GM12865 (cell line): ENCODE data around the gene PMEPA1.

Experiments used
- DNase-seq: peaks from one replicate; pipeline ENCODE4 v3.0.0; 2010; ENCODE audit warnings: low read depth
- H3K4me3 ChIP-seq: 2 replicates; pipeline ENCODE4 v1.5.1; 2011; ENCODE audit warnings: mild to moderate bottlenecking, low read depth, low read length, control low read depth
- TF ChIP-seq, protein P1 (sequence below): IDR thresholded peaks from 2 replicates; pipeline ENCODE4 v1.5.1; 2011; ENCODE audit warnings: low read length, control low read depth, low read depth, inconsistent platforms; ENCODE audit not compliant: insufficient read depth; ENCODE audit errors: missing control alignments

Gene PMEPA1

GRCh38 chr20:57660181-57660921, 49.5 kb downstream of the PMEPA1 start:
- H3K4me3 ChIP-seq = no peak overlapping the region
- TF ChIP-seq, protein P1, sequence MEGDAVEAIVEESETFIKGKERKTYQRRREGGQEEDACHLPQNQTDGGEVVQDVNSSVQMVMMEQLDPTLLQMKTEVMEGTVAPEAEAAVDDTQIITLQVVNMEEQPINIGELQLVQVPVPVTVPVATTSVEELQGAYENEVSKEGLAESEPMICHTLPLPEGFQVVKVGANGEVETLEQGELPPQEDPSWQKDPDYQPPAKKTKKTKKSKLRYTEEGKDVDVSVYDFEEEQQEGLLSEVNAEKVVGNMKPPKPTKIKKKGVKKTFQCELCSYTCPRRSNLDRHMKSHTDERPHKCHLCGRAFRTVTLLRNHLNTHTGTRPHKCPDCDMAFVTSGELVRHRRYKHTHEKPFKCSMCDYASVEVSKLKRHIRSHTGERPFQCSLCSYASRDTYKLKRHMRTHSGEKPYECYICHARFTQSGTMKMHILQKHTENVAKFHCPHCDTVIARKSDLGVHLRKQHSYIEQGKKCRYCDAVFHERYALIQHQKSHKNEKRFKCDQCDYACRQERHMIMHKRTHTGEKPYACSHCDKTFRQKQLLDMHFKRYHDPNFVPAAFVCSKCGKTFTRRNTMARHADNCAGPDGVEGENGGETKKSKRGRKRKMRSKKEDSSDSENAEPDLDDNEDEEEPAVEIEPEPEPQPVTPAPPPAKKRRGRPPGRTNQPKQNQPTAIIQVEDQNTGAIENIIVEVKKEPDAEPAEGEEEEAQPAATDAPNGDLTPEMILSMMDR = no peak
- DNase-seq = no peak

DNA sequence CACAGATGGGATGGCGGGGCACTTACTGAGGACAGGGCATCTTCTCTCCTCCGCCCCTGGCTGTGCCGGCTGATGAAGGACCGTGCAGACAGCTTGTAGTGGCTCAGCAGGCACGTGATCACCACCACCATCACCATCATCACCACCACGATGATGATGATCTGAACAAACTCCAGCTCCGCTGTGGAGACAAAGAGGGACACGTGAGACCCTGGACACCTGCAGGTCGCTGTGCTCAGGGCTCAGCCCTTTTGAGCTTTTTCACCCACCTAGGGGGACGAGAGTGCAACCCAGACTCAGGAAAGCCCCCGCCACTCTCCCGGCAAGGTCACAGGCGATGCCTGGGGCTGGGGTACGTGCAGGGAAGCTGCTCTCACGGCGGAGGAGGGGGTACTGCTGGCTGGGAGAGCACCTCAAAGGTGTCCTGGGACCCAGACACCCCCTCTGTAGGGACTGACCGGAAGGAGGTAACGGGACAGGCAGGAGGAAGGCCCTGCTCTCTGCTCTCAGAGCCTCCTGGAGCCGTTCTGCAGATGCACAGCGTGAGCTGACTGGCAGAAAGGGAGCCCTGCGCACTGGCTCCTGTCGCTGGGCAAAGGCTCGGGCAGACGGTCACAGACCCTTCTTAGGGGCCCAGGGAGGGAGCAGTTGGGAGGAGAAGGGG, 50.2 kb downstream of the PMEPA1 start:
- H3K4me3 ChIP-seq = no peak overlapping the region
- TF ChIP-seq, protein P1 = no peak
- no peak for DNase-seq

- TF ChIP-seq, protein P1 = no peak
- H3K4me3 ChIP-seq = no peak overlapping the region
- DNase-seq = no peak
These were observed 50.8 kb downstream of the PMEPA1 start for GRCh38 chr20:57658833-57659516.

DNA sequence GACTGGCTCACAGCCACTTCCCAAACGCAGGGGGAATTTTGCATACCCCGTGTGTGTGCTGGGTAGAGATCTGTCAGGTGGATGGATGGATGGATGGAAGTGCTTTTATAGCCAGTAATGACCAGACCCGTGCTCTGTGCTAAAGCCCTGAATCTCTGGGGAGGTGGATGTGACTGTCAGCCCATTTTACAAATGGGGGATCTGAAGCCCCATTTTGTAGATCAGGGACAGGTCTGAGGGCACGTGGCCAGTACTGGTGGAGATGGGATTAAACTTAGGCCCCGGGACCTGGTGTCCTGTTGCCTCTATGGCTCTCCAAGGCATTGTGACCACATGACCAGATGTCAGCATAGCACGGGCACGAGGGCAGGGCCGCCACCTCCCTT, 51.4 kb downstream of the PMEPA1 start:
- TF ChIP-seq, protein P1 = no peak
- no peak for DNase-seq
- no peak overlapping the region for H3K4me3 ChIP-seq

DNA sequence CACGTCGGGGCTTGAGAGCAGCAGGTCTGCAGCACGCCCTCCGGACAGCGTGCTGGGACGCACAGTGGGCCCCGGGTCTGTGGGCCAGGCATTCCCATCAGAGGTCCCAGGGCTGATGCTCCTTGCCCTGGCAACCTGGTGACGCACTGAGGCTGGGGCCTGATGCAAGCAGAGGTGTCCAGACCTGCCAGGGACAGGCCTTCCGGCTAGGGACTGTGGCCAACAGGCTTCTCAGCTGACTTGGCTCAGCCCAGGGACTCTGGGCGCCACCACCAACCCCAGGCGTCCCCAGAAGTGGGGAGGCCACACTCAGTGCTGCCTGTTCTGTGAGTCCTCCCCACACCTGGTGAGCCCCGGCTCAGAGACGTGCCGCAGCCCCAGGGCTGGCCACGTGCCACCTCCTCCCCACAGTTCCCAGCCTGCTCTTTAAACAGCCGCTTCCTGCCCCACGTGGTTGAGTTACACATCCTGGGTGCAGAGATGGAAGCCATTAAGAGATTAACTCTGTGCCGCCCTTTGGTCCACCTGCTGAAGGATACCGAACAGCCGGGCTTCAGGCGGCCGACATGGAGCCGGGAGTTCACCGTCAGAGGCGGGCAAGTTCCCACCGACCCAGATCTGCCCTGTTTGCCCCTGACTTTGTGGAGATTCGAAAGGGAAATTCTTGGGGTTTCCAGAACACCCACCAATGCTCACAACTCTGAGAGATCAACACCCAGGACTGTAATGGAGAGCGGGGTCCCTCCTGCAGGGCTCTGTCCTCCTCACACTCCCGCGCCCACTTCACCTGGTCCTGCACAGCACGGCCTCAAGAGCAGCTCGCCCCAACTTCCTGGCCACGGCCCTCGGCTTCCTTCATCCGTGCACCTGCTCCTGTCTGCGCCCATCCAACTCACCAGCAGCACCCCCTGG, 52.0 kb downstream of the PMEPA1 start:
- no peak overlapping the region for H3K4me3 ChIP-seq
- TF ChIP-seq, protein P1 = no peak
- DNase-seq = no peak

DNA sequence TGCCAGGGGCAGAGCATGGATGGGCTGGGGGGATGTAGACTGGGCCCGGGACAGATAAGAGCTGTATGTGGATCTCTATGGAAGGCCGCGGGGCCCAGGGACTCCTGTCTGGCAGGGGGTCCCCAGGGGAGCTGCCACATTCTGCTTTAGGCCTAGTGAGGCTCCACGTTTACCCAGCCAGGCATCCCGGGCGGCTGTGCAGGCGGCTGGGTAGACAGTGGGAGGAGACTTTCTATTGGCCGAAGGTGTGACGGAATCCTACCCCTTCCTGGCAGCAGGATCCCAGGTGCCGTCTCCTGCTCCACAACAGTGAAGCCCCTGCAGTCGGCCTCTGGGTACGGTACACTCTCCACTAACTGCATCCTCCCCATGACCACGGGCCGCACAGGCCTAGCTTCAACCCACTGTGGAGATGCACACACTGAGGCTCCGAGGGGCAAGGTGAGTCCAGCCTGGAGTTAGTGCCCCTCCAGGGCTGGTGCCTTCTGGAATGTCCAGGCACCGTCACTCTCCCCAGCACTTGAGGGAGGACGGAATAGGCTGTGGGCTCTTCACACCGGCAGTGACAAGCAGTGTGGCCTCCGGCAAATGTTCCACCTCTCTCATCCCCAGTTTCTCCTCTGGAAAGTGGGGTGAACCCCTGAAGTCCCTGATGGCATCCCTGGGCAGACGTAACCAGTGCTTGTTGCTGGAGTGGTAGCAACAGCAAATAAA, 52.8 kb downstream of the PMEPA1 start:
- no peak overlapping the region for H3K4me3 ChIP-seq
- TF ChIP-seq, protein P1 = no peak
- no peak for DNase-seq
